GM18907 (cell line): ENCODE measurements around the gene CCDC182.

Experiments
- ATAC-seq: cut with Tn5 transposase; IDR thresholded peaks from one replicate; pipeline ENCODE4 v1.9.1; 2021; ENCODE audit warnings: mild to moderate bottlenecking, moderate library complexity; ENCODE audit not compliant: unreplicated experiment

CCDC182 gene

DNA sequence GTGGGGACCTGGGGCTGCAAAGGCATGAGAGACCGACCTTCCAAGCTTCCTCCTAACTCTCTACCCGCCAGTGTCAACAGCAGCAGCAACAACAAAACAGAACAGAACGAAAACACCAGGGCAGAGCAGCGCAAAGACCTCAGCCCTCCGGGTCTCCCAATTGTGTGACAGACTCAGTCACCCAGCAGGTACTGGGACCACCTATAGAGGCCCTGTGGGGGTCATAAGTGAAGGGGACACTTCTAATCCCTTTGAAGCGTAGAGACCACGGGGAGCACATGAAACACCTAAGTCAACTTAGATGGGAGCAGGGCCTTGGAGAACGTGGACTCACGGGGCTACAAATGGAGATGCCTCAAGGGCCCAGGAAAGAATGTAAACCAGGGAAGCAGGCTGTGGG, 12.6 kb upstream of the CCDC182 start:
- no peak for ATAC-seq

- no peak for ATAC-seq
Measured at GRCh38 chr17:57756951-57757350, 11.9 kb upstream of the CCDC182 start.

DNA sequence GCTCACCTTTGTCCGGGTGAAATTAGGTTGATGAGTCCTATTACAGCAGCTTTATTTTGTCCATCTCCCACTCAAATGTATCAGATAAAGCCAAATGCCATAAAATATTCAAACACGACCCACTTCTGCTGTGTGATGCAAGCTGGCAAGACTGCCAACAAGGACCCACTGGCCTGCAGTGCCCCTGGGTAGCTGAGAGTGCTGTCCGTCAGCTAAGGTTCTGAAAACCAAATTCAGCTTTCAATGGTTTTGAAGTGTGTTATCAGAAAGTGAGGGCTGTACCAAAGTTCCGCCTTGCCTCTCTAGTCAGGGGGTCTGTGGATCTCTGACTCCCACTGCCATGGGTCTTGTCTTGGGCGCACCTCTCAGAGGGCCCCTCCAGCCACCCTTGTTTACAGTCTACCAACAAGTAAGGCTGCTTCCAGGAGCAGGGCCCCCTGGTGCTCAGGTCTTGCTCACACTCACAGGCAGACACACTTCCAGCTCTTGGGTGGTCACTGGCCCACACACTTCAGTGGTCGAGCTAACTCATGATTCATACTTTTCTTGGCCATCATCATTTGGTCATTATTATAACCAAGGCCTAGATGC, 10.5 kb upstream of the CCDC182 start:
- no peak for ATAC-seq

- no peak for ATAC-seq
Measured at GRCh38 chr17:57752031-57752905, 7.2 kb upstream of the CCDC182 start.

- ATAC-seq, result no peak
Measured at GRCh38 chr17:57751348-57751971, 6.4 kb upstream of the CCDC182 start.

DNA sequence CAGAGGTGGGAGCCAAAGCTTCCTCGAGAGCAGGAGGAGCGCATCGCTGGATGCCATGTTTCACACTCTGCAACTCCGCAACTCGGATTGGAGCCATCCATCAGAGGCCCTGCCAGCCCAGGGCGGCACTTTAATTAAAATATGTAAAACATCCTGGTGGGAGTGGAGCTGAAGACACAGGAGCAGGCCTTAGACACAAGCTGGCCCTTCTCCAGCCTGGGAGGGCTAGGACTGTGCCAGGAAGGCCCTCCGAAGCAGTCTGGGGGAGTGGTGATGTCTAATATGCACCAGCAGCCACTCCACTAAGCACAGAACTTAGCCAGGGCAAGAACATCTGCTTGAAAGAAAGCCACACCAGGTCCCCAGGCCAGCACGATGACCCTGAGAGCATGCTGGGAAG, 5.8 kb upstream of the CCDC182 start:
- ATAC-seq, result no peak

- no peak for ATAC-seq
Measured at GRCh38 chr17:57750109-57750871, 5.2 kb upstream of the CCDC182 start.

GRCh38 chr17:57749701-57750100, 4.6 kb upstream of the CCDC182 start:
- ATAC-seq, result no peak

- peak; percentile 59 for ATAC-seq
Measured at GRCh38 chr17:57747221-57748017, 2.3 kb upstream of the CCDC182 start.

DNA sequence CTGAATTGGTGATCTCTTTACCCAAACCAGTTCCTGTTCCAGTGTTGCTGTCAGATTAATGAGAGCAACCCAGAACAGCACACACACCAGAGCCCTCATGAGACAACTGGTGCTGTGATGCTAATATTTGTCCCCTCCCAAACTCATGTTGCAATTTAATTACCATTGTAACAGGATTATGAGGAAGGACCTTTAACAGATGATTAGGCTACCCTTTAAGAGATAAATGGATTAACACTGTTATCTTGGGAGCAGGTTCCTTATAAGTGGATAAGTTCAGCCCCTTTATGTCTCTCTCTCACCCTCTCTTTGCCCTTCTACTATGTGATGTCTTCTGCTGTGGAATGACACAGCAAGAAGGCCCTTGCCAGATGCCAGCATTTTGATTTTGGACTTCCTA, 1.1 kb upstream of the CCDC182 start:
- no peak for ATAC-seq

- no peak for ATAC-seq
Measured at GRCh38 chr17:57744195-57745170, 616 bp downstream of the CCDC182 start.

DNA sequence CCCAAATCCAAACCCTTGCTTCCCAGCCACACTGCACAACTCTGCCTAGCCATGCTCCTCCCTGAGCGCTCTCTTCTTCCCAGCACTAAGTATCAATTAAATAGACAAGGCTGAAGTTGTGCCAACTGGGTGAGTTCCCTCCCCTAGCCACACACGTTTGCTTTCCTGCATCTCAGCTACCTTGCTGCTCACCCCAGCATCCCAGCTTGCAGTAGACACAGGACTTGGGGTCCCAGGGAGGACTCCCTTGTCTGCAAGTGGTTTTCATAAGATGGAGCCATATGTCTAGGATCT, 4.9 kb downstream of the CCDC182 start:
- no peak for ATAC-seq

- ATAC-seq, result no peak
Measured at GRCh38 chr17:57739402-57740234, 5.5 kb downstream of the CCDC182 start.

DNA sequence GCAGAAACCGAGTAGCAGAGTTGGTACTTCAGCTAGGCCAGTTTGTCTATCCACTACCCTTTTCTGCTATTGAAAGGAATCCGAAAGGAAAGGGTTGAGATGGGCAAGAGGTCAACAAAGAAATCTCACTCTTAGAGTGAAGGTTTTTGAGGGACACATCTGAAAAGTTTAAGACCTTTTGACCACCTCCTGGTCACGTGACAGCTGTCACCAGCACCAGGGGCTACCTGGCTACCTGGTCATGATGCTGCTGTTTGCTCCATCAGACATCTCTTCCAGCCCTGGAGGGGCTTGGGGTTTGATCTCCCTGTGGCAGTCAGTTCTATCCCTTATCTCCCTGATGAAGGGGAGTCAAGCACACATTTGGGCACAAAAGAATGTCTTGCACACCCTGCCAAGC, 7.6 kb downstream of the CCDC182 start:
- ATAC-seq, result no peak

DNA sequence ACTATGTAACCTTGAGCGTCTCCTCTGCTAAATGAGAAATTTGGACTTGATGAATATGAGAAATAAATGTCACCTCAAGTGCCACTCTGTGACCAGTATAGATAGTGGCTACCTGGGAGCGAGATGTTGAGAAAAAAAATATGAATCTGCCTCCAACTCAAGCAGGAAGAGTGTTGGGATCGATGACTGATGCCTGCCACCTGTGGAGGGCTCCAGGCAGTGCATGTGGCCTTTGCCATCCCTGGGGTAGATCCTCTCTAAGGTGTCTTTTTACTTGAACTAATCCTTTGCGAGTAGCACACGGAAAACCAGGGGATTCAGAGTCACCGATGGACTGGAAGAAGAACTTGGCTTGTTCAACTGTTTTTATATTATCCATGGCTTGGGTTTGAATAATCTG, 9.4 kb downstream of the CCDC182 start:
- no peak for ATAC-seq

DNA sequence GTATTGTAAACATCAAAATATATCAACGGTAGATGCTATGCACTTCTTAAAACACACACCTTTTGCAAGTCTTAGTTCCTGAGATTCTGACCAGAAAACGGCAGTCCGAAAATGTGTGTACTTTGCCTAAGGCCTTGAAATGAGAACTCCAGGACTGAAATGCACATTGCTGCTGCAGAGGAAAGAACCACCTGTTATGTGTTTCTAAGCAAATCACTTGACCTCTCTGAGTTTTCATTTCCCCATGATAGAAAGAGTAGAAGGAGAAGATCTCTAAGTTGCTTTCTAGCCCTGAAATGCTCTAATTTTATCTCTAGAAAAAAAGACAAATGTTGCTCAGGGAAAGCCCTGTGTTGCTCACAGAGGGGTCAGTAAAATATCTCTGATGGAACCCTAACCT, 9.9 kb downstream of the CCDC182 start:
- no peak for ATAC-seq

- no peak for ATAC-seq
Measured at GRCh38 chr17:57733085-57733484, 12.0 kb downstream of the CCDC182 start.

DNA sequence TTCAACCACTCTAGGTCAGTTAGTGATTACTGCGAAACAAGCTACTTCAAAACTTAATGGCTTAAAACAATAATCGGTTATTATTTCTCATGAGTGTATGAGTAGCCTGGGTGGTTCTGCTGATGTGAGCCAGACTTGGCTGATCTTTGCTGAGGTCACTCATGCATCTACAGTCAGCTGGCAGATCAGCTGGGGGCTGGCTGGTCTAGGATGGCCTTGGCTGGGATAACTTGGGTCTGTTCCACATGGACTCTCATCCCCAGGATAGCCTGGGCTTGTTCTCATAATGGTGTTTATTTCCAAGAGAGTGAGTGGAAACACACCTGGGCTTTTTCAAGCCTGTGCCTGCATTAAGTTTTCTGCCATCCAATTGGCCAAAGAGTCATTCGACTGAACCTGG, 13.0 kb downstream of the CCDC182 start:
- no peak for ATAC-seq
